HEK293T (cell line): ENCODE results near the gene YPEL1.

ENCODE experiments used
- CTCF ChIA-PET: fragments of 350-600 bp; formaldehyde crosslinking; extraction: SDS; loops from one replicate; lab custom pipeline; 2021; ENCODE audit warnings: antibody characterized with exemption, inconsistent platforms; lab: Yijun Ruan, JAX
- POLR2A ChIA-PET: fragments of 350-600 bp; formaldehyde crosslinking; extraction: SDS; loops from one replicate; lab custom pipeline; 2020; ENCODE audit warnings: antibody characterized with exemption, inconsistent platforms; lab: Yijun Ruan, JAX
- DNase-seq: peaks from one replicate; pipeline ENCODE4 v3.0.0; 2012; ENCODE audit warnings: mixed read lengths; ENCODE audit errors: extremely low spot score
- ARNT ChIP-seq: fragments of 450-650 bp; IDR thresholded peaks from 2 replicates; pipeline ENCODE4 v1.6.1; 2017; ENCODE audit warnings: mild to moderate bottlenecking
- BHLHE40 ChIP-seq: fragments of 450-650 bp; IDR thresholded peaks from 2 replicates; pipeline ENCODE4 v1.6.1; 2016; ENCODE audit warnings: mild to moderate bottlenecking, moderate library complexity, borderline replicate concordance
- CTBP1 ChIP-seq: fragments of 450-650 bp; IDR thresholded peaks from 2 replicates; pipeline ENCODE4 v1.6.1; 2016; ENCODE audit warnings: borderline replicate concordance
- ELF4 ChIP-seq: fragments of 450-650 bp; IDR thresholded peaks from 2 replicates; pipeline ENCODE4 v1.6.1; 2017; ENCODE audit warnings: antibody characterized with exemption
- FOXA1 ChIP-seq: fragments of 450-650 bp; IDR thresholded peaks from 2 replicates; pipeline ENCODE4 v1.6.1; 2016; ENCODE audit warnings: mild to moderate bottlenecking
- FOXK2 ChIP-seq: fragments of 450-650 bp; IDR thresholded peaks from 2 replicates; pipeline ENCODE4 v1.6.1; 2016; ENCODE audit warnings: mild to moderate bottlenecking
- FOXM1 ChIP-seq: fragments of 450-650 bp; IDR thresholded peaks from 2 replicates; pipeline ENCODE4 v1.6.1; 2017; ENCODE audit warnings: mild to moderate bottlenecking, borderline replicate concordance
- HDGF ChIP-seq: fragments of 450-650 bp; IDR thresholded peaks from 2 replicates; pipeline ENCODE4 v1.6.1; 2017; ENCODE audit warnings: antibody characterized with exemption, borderline replicate concordance
- L3MBTL2 ChIP-seq: fragments of 450-650 bp; conservative IDR thresholded peaks from 2 replicates; pipeline ENCODE4 v1.6.1; 2016; ENCODE audit warnings: mild to moderate bottlenecking
- LEF1 ChIP-seq: fragments of 450-650 bp; IDR thresholded peaks from 2 replicates; pipeline ENCODE4 v1.6.1; 2017; ENCODE audit warnings: mild to moderate bottlenecking, borderline replicate concordance
- NFRKB ChIP-seq: fragments of 450-650 bp; IDR thresholded peaks from 2 replicates; pipeline ENCODE4 v1.6.1; 2016; ENCODE audit warnings: mild to moderate bottlenecking, moderate library complexity
- PKNOX1 ChIP-seq: fragments of 450-650 bp; IDR thresholded peaks from 2 replicates; pipeline ENCODE4 v1.6.1; 2016
- SP1 ChIP-seq: fragments of 450-650 bp; IDR thresholded peaks from 2 replicates; pipeline ENCODE4 v1.6.1; 2017
- SUZ12 ChIP-seq: fragments of 450-650 bp; IDR thresholded peaks from 2 replicates; pipeline ENCODE4 v1.6.1; 2016; ENCODE audit warnings: mild to moderate bottlenecking
- TARDBP ChIP-seq: fragments of 450-650 bp; IDR thresholded peaks from 2 replicates; pipeline ENCODE4 v1.6.1; 2016
- ZNF384 ChIP-seq: fragments of 450-650 bp; IDR thresholded peaks from 2 replicates; pipeline ENCODE4 v1.6.1; 2016

YPEL1 gene

GRCh38 chr22:21698430-21699329 lies 36.9 kb downstream of the YPEL1 start:
- ChIA-PET CTCF (interaction anchor here (0.9 to 1.1 kb wide), 2 partner anchors 47 to 239 kb away, joined by 3 to 4 read pairs; no protein-coding TSS in a partner anchor), POLR2A (interaction anchor here (1.0 kb wide), 1 partner anchor 11 kb away, joined by 3 read pairs; no protein-coding TSS in a partner anchor)
- DNase-seq: no peak
- TF ChIP-seq FOXK2 (no peak), ZNF384 (no peak), FOXM1 (no peak), TARDBP (no peak), PKNOX1 (no peak), HDGF (no peak), FOXA1 (no peak), LEF1 (no peak), ARNT (no peak), L3MBTL2 (no peak), NFRKB (no peak), SUZ12 (no peak), SP1 (no peak), CTBP1 (no peak)

GRCh38 chr22:21697880-21698279 lies 37.7 kb downstream of the YPEL1 start:
- ChIA-PET CTCF (interaction anchor here (0.9 to 1.1 kb wide), 2 partner anchors 47 to 240 kb away, joined by 3 to 4 read pairs; no protein-coding TSS in a partner anchor), POLR2A (interaction anchor here (1.0 kb wide), 1 partner anchor 11 kb away, joined by 3 read pairs; no protein-coding TSS in a partner anchor)
- DNase-seq: no peak
- TF ChIP-seq ZNF384: no peak

DNA sequence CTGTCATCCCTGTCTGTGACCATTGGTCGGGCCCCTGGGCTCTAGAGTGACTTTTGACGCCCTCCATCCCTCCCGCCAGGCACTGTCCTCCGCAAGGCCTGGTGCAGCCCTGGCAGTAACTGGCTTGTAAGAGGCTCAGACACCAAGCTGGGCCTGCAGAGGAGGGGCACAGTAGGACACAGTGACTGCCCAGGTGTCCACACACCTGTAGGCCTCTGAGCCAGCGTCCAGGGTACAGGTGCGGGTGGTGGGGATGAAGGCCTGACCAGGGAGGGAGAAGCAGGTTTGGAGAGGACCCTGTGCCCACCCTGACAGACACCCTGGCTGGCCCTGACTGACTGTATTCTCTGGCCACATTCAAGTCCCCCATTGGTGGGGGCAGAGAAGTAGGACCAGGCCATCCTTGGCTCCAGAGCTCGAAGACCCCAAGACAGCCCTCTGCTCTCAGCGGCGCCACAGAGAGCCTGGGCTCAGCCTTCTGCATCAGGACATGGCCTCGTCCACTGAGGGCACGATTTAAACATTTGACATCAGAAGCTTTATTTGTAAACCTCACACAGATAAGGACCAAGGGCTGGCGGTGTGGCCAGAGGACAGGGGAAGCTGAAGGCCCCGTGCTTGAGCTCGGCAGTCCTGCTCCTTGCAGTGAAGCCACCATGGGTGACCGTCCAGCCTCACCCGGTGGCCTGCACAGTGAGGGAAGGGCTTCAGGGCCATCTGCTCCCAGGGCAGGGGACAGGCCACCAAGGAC lies 38.4 kb downstream of the YPEL1 start:
- CTCF ChIA-PET: interaction anchor here (0.9 to 1.1 kb wide), 2 partner anchors 46 to 241 kb away, joined by 3 to 4 read pairs; no protein-coding TSS in a partner anchor
- no peak for DNase-seq
- TF ChIP-seq ELF4 (no peak), HDGF (no peak)
- POLR2A ChIA-PET: no interaction called here

GRCh38 chr22:21696115-21696514 lies 39.5 kb downstream of the YPEL1 start:
- ChIA-PET POLR2A (no interaction called here), CTCF (no interaction called here)
- no peak for TF ChIP-seq ARNT
- TF ChIP-seq ZNF384: no peak
- DNase-seq: no peak

DNA sequence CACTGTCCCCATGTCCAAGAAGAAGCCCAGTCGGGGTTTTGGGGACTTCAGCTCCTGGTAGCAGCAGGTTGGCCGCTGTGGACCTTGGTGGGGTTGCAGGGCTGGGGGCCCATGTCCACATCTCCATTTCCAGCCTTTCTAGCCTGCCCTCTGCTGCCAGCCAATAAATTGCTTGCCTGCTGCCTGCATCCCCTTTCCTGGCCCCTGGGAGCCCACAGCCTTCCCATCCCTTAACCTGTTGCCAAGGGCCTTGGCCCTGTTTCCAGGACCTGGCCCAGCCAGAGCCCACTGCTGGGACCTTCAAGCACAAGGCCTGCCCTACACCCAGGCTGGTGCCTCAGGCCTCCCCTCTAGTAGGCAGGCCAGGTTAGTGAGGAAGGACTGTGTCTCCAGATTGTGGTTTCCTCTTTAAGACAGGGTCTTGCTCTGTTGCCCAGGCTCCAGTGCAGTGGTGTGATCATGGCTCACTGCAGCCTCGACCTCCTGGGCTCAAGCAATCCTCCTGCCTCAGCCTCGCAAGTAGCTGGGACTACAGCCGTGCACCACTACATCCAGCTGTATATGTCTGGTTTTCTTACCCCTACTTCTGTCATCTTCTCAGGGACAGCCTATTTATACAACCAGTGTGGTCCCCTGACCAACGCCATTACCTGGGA lies 40.0 kb downstream of the YPEL1 start:
- ChIA-PET CTCF (no interaction called here), POLR2A (interaction anchor here (1.0 kb wide), 1 partner anchor 257 kb away, joined by 3 read pairs; the partner anchor contains the start of gene PPM1F)

DNA sequence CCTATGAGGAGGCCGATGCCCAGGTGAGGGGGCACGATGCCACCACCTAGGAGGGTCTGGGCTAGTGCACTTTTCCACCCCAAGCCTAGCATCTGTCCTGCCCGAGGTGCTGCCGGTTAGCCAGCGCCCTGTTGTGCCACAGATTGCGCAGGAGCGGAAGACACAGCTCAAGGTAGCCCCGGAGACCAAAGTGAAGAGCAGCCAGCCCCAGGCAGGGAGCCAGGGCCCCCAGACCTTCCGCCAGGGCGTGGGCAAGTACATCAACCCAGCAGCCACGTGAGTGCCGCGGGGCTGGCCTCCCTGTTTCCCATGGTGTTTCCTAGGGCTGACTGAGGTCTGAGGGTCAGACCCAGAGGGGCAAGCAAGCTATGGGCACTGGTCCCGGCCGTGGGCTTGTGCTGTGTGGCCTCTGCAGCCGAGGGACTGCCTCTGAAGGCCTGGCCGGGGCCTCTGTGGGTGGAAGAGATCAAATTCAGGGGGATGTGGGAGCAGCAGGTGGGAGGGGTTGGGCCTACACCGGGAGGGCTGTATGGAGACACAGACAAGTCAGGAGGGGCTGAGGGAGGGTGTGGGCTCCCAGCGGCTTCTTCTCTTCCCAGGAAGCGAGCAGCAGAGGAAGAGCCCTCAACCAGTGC lies 40.7 kb downstream of the YPEL1 start:
- no peak for TF ChIP-seq FOXK2
- TF ChIP-seq ZNF384: no peak
- TF ChIP-seq SP1: no peak
- TF ChIP-seq L3MBTL2: no peak
- TF ChIP-seq ELF4: no peak
- no peak for TF ChIP-seq HDGF
- no peak for TF ChIP-seq BHLHE40
- no peak for TF ChIP-seq FOXM1
- no peak for TF ChIP-seq CTBP1
- no peak for TF ChIP-seq FOXA1
- TF ChIP-seq PKNOX1: no peak
- TF ChIP-seq ARNT: no peak
- no peak for TF ChIP-seq LEF1
- no peak for TF ChIP-seq TARDBP
- TF ChIP-seq SUZ12: no peak
- TF ChIP-seq NFRKB: no peak
- DNase-seq: no peak
- ChIA-PET CTCF (no interaction called here), POLR2A (interaction anchor here (1.0 kb wide), 1 partner anchor 258 kb away, joined by 3 read pairs; the partner anchor contains the start of gene PPM1F)

More for the DNA sequence above, 40.0 kb downstream of the YPEL1 start:
- no peak for TF ChIP-seq FOXM1
- no peak for TF ChIP-seq PKNOX1
- TF ChIP-seq SP1: no peak
- TF ChIP-seq ARNT: no peak
- no peak for TF ChIP-seq BHLHE40
- no peak for TF ChIP-seq ZNF384
- TF ChIP-seq NFRKB: no peak
- TF ChIP-seq L3MBTL2: no peak
- TF ChIP-seq LEF1: no peak
- TF ChIP-seq FOXK2: no peak
- TF ChIP-seq FOXA1: no peak
- no peak for TF ChIP-seq CTBP1
- DNase-seq: no peak
